DND-41 (cell line): ENCODE data around the gene GUCA1A.

Experiments used
- ATAC-seq: fragments of 200-7000 bp; cut with Tn5 transposase; 3 replicates; pipeline ENCODE4 v1.9.1; 2021; ENCODE audit warnings: low read depth; ENCODE audit not compliant: insufficient read depth
- DNase-seq: peaks from one replicate; pipeline ENCODE4 v3.0.0-alpha.2; 2020
- H2AFZ ChIP-seq: 2 replicates; pipeline ENCODE4 v1.6.0; 2012; ENCODE audit warnings: low read depth, low read length
- H3K27ac ChIP-seq: 2 replicates; pipeline ENCODE4 v1.5.1; 2012; ENCODE audit warnings: low read length, inconsistent platforms
- H3K27me3 ChIP-seq: fragments of 200-600 bp; sonication (generic); 2 replicates; pipeline ENCODE4 v1.6.0; 2012; ENCODE audit warnings: low read length, mild to moderate bottlenecking, inconsistent platforms; ENCODE audit not compliant: insufficient read depth, poor library complexity
- H3K36me3 ChIP-seq: 2 replicates; pipeline ENCODE4 v1.5.1; 2012; ENCODE audit warnings: low read length, inconsistent platforms; ENCODE audit not compliant: insufficient read depth
- H3K4me1 ChIP-seq: 2 replicates; pipeline ENCODE4 v1.5.1; 2012; ENCODE audit warnings: mild to moderate bottlenecking, low read length; ENCODE audit not compliant: insufficient read depth
- H3K4me2 ChIP-seq: 2 replicates; pipeline ENCODE4 v1.6.0; 2012; ENCODE audit warnings: mild to moderate bottlenecking, moderate library complexity, low read length, inconsistent platforms; ENCODE audit not compliant: insufficient read depth
- H3K4me3 ChIP-seq, 2 experiments: fragments of 200-600 bp in 1 of 2; shearing (Covaris generic) in 1 of 2; 2 replicates each; pipeline ENCODE4 v1.5.1; 2012 to 2016; ENCODE audit warnings: inconsistent platforms in 2 of 2, low read length in 2 of 2, mild to moderate bottlenecking in 2 of 2, low read depth in 1 of 2, moderate library complexity in 1 of 2
- H3K79me2 ChIP-seq: 2 replicates; pipeline ENCODE4 v1.6.0; 2012; ENCODE audit warnings: low read length, inconsistent platforms; ENCODE audit not compliant: insufficient read depth
- H3K9ac ChIP-seq: 2 replicates; pipeline ENCODE4 v1.6.0; 2012; ENCODE audit warnings: low read depth, mild to moderate bottlenecking, inconsistent platforms, low read length, moderate library complexity
- H3K9me3 ChIP-seq: 2 replicates; pipeline ENCODE4 v1.5.1; 2012; ENCODE audit warnings: low read length, moderate library complexity, mild to moderate bottlenecking, inconsistent platforms; ENCODE audit not compliant: insufficient read depth, severe bottlenecking
- H4K20me1 ChIP-seq: 2 replicates; pipeline ENCODE4 v1.6.0; 2012; ENCODE audit warnings: low read length; ENCODE audit not compliant: insufficient read depth
- EZH2 ChIP-seq: IDR thresholded peaks from 3 replicates; pipeline ENCODE4 v1.6.1; 2012; ENCODE audit warnings: borderline replicate concordance, low read depth, mild to moderate bottlenecking, moderate library complexity, low read length, inconsistent platforms; ENCODE audit not compliant: severe bottlenecking
- TF ChIP-seq, protein P1 (sequence below): IDR thresholded peaks from 2 replicates; pipeline ENCODE4 v1.5.1; 2012; ENCODE audit warnings: borderline replicate concordance, low read length, moderate library complexity, mild to moderate bottlenecking; ENCODE audit not compliant: poor library complexity, severe bottlenecking; ENCODE audit errors: extremely low read depth

GUCA1A gene

DNA sequence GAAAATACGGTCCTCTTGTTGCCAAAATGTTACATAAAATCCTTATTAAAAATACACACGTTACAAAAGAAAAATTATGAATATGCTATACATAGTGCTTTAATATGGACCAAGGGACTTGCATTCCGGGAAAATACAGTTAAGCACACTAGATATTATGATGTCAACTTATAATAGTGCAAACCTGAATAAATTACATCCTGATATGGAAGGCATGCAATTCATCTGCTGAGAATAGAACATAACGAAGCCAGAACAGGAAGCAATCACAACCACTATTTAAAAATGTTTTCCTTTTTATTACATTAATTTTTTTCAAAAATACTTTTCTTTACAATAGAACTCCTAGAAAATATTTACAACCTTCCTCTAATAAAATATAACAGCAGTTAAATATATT is 52.3 kb downstream of the GUCA1A start:
- Histone ChIP-seq H3K4me1 (no peaks in the 10 kb centered on the region), H3K9ac (no peak overlapping the region), H3K79me2 (no peaks in the 10 kb centered on the region), H3K4me2 (no peak overlapping the region), H3K36me3 (no peaks in the 10 kb centered on the region; the same call in 1 of the 2 replicates), H4K20me1 (no peaks in the 10 kb centered on the region), H3K4me3 (no peak overlapping the region), H3K9me3 (no peaks in the 10 kb centered on the region), H3K27ac (no peak overlapping the region), H2AFZ (no peak overlapping the region), H3K27me3 (no peaks in the 10 kb centered on the region)
- TF ChIP-seq, protein P1, sequence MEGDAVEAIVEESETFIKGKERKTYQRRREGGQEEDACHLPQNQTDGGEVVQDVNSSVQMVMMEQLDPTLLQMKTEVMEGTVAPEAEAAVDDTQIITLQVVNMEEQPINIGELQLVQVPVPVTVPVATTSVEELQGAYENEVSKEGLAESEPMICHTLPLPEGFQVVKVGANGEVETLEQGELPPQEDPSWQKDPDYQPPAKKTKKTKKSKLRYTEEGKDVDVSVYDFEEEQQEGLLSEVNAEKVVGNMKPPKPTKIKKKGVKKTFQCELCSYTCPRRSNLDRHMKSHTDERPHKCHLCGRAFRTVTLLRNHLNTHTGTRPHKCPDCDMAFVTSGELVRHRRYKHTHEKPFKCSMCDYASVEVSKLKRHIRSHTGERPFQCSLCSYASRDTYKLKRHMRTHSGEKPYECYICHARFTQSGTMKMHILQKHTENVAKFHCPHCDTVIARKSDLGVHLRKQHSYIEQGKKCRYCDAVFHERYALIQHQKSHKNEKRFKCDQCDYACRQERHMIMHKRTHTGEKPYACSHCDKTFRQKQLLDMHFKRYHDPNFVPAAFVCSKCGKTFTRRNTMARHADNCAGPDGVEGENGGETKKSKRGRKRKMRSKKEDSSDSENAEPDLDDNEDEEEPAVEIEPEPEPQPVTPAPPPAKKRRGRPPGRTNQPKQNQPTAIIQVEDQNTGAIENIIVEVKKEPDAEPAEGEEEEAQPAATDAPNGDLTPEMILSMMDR, result no peak
- TF ChIP-seq EZH2, result no peak
- DNase-seq (no peak), ATAC-seq (no peak)

DNA sequence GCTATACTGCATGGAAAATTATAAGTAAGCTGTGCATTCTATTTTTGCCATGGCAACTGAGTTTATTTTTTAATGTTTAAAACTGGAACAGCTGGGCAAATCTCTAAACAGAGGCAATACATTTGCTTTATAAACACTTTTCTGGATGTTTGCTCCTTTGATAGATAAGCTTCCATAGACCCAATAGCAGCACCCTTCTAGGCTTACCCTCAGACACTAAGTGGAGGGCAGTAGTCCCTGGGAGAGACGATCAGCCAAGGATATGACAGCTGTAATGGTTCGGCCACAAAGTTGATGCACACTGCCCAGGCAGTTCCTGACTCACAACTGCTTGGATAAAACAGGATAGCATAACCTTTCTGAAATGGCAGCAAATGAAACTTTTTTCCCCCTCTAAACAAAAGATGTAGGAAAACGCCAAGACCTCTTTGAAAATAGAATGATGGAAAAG is 53.0 kb downstream of the GUCA1A start:
- Histone ChIP-seq H2AFZ (no peak overlapping the region), H3K27ac (no peak overlapping the region), H3K79me2 (no peaks in the 10 kb centered on the region), H4K20me1 (no peaks in the 10 kb centered on the region), H3K9ac (no peak overlapping the region), H3K27me3 (no peaks in the 10 kb centered on the region), H3K9me3 (no peaks in the 10 kb centered on the region), H3K36me3 (no peaks in the 10 kb centered on the region; the same call in 1 of the 2 replicates), H3K4me2 (no peak overlapping the region), H3K4me1 (no peaks in the 10 kb centered on the region), H3K4me3 (no peak overlapping the region)
- TF ChIP-seq, protein P1, result no peak
- TF ChIP-seq EZH2, result no peak
- no peak for ATAC-seq
- no peak for DNase-seq

DNA sequence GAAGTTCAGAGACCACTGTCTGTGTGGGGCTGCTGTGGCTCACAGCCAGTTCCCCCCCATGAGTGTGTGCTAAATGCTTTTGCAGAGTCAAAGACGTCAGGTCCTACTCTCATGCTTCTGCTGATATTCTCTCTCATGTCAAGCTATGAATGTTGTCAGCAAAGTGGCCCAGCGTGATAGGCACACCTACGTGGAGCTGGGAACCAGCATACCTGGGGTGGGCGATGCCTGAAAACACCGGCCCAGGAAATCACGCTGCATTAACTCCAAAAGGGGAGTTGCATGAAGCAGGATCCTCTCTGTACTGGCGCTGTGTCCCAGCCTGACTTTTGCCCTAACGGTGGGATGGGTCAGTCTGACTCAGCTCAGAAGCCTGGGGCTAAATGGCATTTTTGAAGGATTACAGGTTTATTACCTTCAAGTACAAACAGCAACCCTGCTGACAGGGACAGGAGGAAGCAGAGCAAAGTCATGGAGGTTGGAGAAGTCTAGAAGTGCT is 53.5 kb downstream of the GUCA1A start:
- ATAC-seq (no peak), DNase-seq (no peak)
- no peak overlapping the region for H3K27ac ChIP-seq
- H3K4me1 ChIP-seq, result no peaks in the 10 kb centered on the region
- H3K9me3 ChIP-seq, result no peaks in the 10 kb centered on the region
- H3K4me3 ChIP-seq, result no peak overlapping the region
- no peak overlapping the region for H2AFZ ChIP-seq
- H3K9ac ChIP-seq, result no peak overlapping the region
- H3K36me3 ChIP-seq, result no peaks in the 10 kb centered on the region; the same call in 1 of the 2 replicates
- H3K79me2 ChIP-seq, result no peaks in the 10 kb centered on the region
- H3K27me3 ChIP-seq, result no peaks in the 10 kb centered on the region
- TF ChIP-seq EZH2, result no peak
- TF ChIP-seq, protein P1, result no peak
- no peak overlapping the region for H3K4me2 ChIP-seq
- H4K20me1 ChIP-seq, result no peaks in the 10 kb centered on the region
